CD4-positive, alpha-beta T cell treated with Interleukin-6 for 4 hours (primary cell): ENCODE results near the gene KLHL30.
A peak's percentile ranks its signal among the peaks of the same experiment; 100 is the strongest.

Experiments
- DNase-seq: peaks from one replicate; pipeline ENCODE4 v3.0.0-alpha.2; 2020; ENCODE audit warnings: mixed read lengths

The KLHL30 gene

GRCh38 chr2:238148981-238149380 lies 10.5 kb downstream of the KLHL30 start:
- DNase-seq = no peak

GRCh38 chr2:238149841-238150572 lies 11.5 kb downstream of the KLHL30 start:
- no peak for DNase-seq

- DNase-seq = no peak
Observed at GRCh38 chr2:238150686-238151085, 12.2 kb downstream of the KLHL30 start.

DNA sequence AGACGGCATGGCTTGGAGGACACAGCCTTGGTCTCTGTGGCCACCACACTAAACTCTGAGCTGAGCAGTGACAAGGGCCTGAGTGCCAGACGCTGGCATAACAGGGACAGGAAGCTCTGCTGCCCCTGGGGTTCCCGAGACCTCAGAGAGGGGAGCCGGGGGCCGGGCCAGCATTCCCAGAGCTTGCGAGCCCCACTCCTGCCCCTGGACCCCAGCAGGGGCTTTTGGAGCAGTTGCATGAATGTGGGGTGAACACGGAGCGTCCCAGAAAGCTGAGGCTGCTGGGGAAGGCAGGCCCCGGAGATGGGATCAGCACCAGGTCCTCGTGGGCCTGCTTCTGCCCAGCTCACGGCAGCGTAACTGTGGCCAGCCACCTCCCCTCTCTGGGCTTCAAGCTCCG lies 12.7 kb downstream of the KLHL30 start:
- DNase-seq = no peak

DNA sequence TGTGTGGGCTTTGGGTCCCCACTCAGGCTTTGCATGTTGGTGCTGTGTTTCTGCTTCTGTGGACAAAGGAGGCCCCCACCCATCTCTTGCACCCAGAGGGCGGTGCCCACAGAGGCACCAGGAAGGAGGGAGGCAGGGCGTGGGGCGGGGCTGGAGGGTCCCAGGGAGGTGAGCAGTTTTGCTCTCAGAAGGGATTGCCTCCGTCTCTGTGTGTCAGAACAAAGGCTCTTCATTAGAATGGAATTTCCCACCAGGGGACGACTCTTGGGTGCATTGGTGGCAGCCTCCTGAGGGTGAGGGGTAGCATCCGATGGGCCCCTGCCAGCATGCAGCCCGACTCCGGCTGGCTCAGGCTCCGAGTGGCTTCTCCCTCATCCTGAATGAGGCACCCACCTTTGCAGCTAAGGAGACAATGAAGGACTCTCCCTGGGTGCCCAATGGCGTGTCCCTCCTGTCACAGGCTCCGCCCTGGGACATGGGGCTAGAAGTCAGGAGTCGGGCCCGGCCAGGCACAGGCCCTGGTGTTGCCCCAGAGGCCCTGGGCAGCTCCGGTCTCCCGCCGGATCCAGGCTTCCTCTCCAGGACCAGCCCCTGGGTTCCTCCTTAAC lies 13.3 kb downstream of the KLHL30 start:
- DNase-seq = no peak

- DNase-seq = no peak
Observed at GRCh38 chr2:238152771-238153688, 14.6 kb downstream of the KLHL30 start.

GRCh38 chr2:238154570-238154969 lies 16.1 kb downstream of the KLHL30 start:
- DNase-seq = no peak

- DNase-seq = no peak
Observed at GRCh38 chr2:238155051-238155760, 16.7 kb downstream of the KLHL30 start.

DNA sequence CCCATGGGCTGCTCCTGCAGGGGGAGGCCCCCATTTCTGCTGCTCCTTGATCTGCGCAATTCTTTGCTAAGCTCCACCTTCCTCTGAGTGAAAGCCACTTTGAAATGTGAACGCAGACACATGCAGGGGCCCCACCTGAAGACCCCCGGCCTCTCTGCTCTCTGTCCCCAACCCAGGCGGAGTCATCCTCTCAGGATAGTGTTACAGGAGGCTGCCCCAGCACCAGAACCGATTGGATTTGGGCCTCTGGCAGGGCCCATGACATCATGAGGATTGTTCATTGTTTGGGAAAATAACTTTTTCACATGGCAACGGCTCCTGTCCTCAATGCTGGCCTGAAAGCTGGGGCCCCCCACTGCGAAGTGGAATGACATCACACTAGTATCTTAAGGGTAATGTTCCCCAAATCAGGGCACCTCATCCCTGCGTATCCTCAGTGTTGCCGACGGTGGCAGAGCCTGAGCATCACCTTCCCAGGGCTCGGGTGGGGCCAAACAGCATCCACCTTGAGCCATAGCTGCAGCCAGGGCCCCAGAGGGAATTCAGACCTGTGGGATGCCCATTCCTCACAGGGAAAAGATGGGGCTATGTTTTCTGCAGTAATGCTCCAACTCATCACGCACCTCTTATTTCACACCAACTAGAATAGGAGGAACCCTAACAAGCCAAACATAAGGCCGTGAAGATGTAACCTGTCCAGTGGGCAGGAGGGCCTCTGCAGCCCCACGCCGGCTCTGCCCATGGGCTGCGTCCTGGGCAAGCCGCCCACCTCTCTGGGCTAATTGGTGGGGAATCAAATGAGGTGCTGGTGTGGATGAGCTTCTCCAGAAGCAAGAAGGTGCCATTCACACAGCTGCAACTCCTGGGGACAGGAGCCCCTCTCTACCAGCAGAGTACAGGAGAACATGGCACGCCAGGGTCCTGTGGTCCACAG lies 17.6 kb downstream of the KLHL30 start:
- no peak for DNase-seq

DNA sequence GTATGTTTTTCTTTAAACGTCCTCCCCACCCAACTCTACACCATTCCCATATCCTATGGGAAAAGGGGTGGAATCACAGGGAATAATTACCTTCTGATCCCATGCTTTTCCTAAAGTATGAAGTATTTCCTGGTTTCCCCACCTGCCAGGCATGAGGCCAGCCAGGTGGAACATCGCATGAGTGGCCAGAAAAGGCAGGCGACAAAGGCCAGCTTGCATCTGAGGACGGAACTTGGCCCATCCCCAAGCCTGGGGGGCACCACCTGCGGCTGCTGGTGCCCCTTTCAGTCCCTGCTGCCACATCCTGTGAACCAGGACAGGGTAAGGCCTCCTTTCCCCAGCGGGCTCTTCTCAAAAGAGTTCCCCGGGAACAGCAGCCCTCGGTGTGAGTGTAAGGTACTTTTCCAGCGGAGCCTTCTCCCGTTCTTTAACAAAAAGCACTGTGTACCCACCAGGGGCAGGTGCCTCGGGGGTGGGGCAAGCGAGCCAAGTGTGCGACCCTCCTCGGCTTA lies 19.1 kb downstream of the KLHL30 start:
- DNase-seq = no peak

DNA sequence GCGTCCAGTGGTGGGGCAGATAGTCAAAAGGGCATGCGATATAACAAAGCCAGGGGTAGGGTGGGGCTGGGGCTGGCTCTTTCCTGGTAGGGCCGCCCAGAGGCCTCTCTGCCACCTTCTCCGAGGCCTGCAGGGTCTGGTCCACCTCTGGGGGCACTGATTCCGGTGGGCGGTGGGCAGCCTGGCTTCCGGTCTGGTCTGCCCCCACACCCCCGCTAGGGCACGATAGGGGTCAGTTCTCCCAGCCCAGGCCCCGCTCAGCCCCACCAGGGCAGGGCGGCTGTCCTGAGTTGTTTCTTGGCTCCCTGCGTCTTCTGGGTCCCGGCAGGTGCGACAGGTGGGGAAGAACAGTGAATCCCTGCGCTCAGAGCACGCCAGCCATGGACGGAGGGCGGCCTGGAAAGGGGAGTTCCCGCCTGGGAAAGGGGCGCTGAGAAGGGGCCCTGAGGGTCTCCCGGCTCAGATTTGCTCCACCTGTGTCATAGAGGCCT lies 19.6 kb downstream of the KLHL30 start:
- DNase-seq = no peak

DNA sequence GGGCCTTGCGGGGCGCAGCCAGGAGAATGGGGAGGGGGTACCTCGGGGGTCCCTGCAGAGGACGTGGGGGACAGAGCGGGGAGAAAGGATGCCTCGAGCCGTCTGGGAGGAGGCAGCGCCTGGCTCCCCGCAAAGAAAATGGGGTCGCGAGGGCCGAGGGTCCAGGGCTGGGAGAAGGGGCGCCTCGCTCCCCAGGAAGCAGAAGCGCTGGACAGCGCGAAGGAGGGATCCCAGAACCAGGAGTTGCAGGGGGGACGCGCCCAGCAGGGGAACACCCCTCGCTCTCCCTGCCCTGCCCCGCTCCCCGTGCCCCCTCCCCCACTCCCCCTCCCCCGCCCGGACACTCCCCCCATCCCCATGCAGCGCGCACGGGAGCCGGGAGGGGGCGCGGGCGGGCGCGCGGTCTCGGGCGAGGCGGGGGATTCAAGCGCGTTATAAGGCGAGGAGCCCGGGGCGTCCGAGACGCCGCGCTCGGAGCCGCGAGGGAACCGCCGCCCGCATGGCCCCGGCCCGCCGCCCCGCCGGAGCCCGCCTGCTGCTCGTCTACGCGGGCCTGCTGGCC lies 20.1 kb downstream of the KLHL30 start, which contains the start of gene ERFE:
ERFE (plus strand) TSS at position 462 of the 562 bp plus-strand sequence; CDS start at position 500, 38 bp downstream.
- DNase-seq = peak; percentile 54

- peak; percentile 16 for DNase-seq
Observed at GRCh38 chr2:238159071-238159539, 20.6 kb downstream of the KLHL30 start.

DNA sequence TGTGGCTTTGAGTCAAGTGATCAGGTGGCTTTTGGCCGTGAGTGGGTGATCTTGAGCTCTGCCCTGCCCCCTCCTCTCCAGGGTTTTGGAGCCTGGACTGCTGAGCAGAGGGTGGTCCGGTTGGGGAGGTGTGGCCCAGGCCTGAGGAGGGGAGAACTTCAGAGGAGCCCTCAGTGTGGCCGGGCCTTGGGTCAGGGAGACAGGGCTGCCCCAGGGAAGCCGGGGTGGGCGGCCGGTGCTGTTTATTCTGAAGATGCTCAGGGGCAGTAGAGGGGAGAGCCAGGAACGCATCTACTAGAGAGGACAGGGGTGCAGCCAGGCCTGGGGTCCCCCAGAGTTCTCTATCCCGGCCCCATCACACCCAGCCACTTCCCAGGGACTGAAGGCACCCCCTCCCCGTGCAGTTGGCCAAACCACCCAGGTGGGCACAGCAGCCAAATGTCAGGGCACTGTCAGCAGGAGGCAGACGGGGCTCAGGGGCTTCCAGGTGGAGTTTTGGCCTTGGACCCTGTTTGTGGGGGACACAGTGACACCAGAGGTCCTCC lies 21.3 kb downstream of the KLHL30 start:
- no peak for DNase-seq

DNA sequence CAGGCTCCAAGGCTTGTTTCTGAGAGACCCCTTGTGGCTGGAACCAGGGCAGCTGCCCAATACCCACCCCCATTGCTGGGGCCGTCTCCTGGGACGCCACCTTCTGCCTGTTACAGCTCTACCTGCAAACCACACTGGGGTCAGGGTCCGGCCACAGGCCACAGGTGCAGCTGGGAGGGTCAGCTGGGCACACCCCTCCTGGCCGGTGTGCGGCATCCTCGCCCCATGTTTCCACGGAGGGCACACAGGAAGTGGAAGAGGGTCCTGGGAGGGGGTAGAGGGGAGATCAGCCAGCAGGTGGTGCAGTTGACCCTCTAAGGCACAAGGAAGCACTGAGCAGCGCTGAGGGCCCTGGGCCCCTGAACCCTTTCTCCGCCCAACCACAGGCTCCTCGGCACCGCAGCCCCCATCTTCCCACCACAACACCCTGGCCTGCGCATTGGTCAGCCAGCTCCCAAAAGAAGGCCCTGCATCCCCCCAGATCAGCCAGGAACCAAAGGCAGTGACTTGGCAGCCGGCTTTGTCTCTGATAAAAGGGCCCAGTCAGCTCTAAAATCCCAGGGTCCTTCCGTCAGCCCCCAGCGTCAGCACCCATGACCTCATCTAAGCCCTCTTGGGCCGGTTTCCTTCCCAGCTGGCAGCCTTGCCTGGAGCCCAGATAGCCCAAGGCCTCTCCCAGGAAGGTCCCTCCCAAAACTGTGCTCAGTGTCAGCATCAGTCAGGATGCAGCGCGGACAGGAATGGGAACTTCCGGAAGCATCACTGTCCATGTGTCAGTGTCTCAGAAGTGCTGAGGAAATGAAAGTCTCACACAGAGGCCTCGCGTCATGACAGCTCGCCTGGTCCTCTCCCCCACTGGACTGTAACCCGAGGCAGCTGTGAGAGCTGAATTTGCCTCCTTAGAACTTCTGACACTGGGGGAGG lies 22.0 kb downstream of the KLHL30 start:
- DNase-seq = peak; percentile 22

- DNase-seq = no peak
Observed at GRCh38 chr2:238161291-238162051, 23.0 kb downstream of the KLHL30 start.

- DNase-seq = no peak
Observed at GRCh38 chr2:238162251-238162845, 23.9 kb downstream of the KLHL30 start.

- no peak for DNase-seq
Observed at GRCh38 chr2:238162846-238163441, 24.5 kb downstream of the KLHL30 start.
